CD4-positive, CD25-positive, alpha-beta regulatory T cell (primary cell): Measurements from ENCODE around the gene ANXA7. TPM values are rescaled to one million over a fixed set of nuclear protein-coding genes. Genes with fewer than 3 reads are reported as not detected.

Experiments used
- ATAC-seq, 2 donors: fragments of 150-1000 bp; cut with Tn5 transposase; one replicate each; pipeline ENCODE4 v1.10.0; 2021; ENCODE audit warnings: low read depth in 2 of 2, moderate number of reproducible peaks in 2 of 2, moderate library complexity in 1 of 2
- DNase-seq, 3 donors: peaks; one replicate each; pipeline versions ENCODE4 v3.0.0 to v3.0.0-alpha.2; 2012 to 2022; ENCODE audit warnings: mixed read lengths in 1 of 3
- H3K27ac ChIP-seq: one replicate; pipeline ENCODE4 v1.7.0; 2013; ENCODE audit warnings: mild to moderate bottlenecking, low read length; ENCODE audit not compliant: insufficient read depth, poor library complexity, severe bottlenecking
- H3K27me3 ChIP-seq: one replicate; pipeline ENCODE4 v1.7.0; 2013; ENCODE audit warnings: low read length; ENCODE audit not compliant: control insufficient read depth, insufficient read depth
- H3K36me3 ChIP-seq: one replicate; pipeline ENCODE4 v1.7.0; 2013; ENCODE audit warnings: mild to moderate bottlenecking, low read length, moderate library complexity; ENCODE audit not compliant: control insufficient read depth, insufficient read depth
- H3K4me1 ChIP-seq: 2 replicates; pipeline ENCODE4 v1.7.0; 2013; ENCODE audit warnings: mild to moderate bottlenecking, low read length; ENCODE audit not compliant: insufficient read depth, control insufficient read depth, poor library complexity, severe bottlenecking
- H3K4me3 ChIP-seq: one replicate; pipeline ENCODE4 v1.7.0; 2013; ENCODE audit warnings: low read depth, mild to moderate bottlenecking, low read length, moderate library complexity
- H3K9me3 ChIP-seq, 2 experiments: 1 replicate in 1 of 2; 2 replicates in 1 of 2; pipeline ENCODE4 v1.7.0; 2013; ENCODE audit warnings: low read length in 2 of 2, mild to moderate bottlenecking in 1 of 2, moderate library complexity in 1 of 2; ENCODE audit not compliant: control insufficient read depth in 2 of 2
- H3K27ac Mint-ChIP-seq, 3 donors: one replicate each; pipeline ENCODE4 v1.8.0; 2020 to 2022; ENCODE audit warnings: mild to moderate bottlenecking in 3 of 3, mixed read lengths in 3 of 3, moderate library complexity in 2 of 3
- H3K27me3 Mint-ChIP-seq: one replicate; pipeline ENCODE4 v1.8.0; 2022; ENCODE audit warnings: mild to moderate bottlenecking, mixed read lengths
- H3K36me3 Mint-ChIP-seq: one replicate; pipeline ENCODE4 v1.8.0; 2020; ENCODE audit warnings: mixed read lengths
- H3K4me1 Mint-ChIP-seq, 4 donors: one replicate each; pipeline ENCODE4 v1.8.0; 2020 to 2022; ENCODE audit warnings: mixed read lengths in 4 of 4, mild to moderate bottlenecking in 1 of 4
- H3K4me3 Mint-ChIP-seq, 4 donors: one replicate each; pipeline ENCODE4 v1.8.0; 2020 to 2022; ENCODE audit warnings: mild to moderate bottlenecking in 4 of 4, mixed read lengths in 4 of 4, moderate library complexity in 3 of 4
- H3K9me3 Mint-ChIP-seq, 7 donors: one replicate each; pipeline ENCODE4 v1.8.0; 2020 to 2022; ENCODE audit warnings: mixed read lengths in 7 of 7, mild to moderate bottlenecking in 3 of 7, moderate library complexity in 2 of 7
- polyA plus RNA-seq, 4 donors: library from polyadenylated mRNA; unstranded; fragments of 300-500 nt; fragmentation: Illumina TruSeq; gene quantifications; one replicate each; pipeline ENCODE4 v1.2.3, GENCODE V29; 2021
- total RNA-seq: library from RNA; stranded (reverse); gene quantifications from one replicate; pipeline ENCODE4 v1.2.3, GENCODE V29; 2022

The ANXA7 gene
- total and polyA plus RNA-seq, 5 donors from 2014 or later, result 108 to 325 (median 238) TPM

DNA sequence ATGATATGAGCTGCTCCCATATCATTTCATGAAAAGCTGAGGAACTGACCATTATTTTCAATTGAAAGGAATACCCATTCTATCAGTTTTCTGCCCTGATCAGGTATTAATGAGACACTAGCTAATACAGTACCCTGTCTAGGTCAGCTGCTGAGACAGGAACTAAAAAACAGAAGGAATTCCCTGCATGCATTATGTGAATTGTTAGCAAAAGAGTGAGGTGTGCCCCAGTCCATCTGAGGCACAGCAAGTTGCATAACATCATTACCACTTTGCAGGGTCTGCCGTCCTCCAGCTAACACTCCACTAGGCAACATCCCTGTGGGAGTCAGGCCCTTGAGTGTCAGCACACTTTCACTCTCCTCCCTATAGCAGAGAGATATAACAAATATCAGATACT lies 30.6 kb upstream of the ANXA7 start:
- H3K36me3 Mint-ChIP-seq, result peaks cover 30% of the 10 kb centered on the region

GRCh38 chr10:73439605-73440312 lies 25.9 kb upstream of the ANXA7 start:
- Mint-ChIP-seq H3K4me1 (peaks cover 12 to 23% (median 14%) of the 10 kb centered on the region in 4 donors), H3K9me3 (no peaks in the 10 kb centered on the region), H3K36me3 (peaks cover 28% of the 10 kb centered on the region), H3K27ac (peak overlapping the region in 1 of 3 donors; percentile 50), H3K27me3 (no peaks in the 10 kb centered on the region), H3K4me3 (no peak overlapping the region)
- Histone ChIP-seq H3K36me3 (peaks cover 59% of the 10 kb centered on the region), H3K4me1 (no peaks in the 10 kb centered on the region), H3K4me3 (no peak overlapping the region), H3K27ac (no peak overlapping the region), H3K27me3 (no peaks in the 10 kb centered on the region), H3K9me3 (no peaks in the 10 kb centered on the region)
- no peak for ATAC-seq
- no peak for DNase-seq

More for the DNA sequence above, 30.6 kb upstream of the ANXA7 start:
- Mint-ChIP-seq H3K27me3 (no peaks in the 10 kb centered on the region), H3K27ac (no peak overlapping the region), H3K9me3 (no peaks in the 10 kb centered on the region), H3K4me1 (peaks cover 12 to 27% (median 16%) of the 10 kb centered on the region in 4 donors), H3K4me3 (no peak overlapping the region)
- ATAC-seq (no peak), DNase-seq (no peak)
- Histone ChIP-seq H3K36me3 (peaks cover 42% of the 10 kb centered on the region), H3K4me3 (no peak overlapping the region), H3K27ac (no peak overlapping the region), H3K27me3 (no peaks in the 10 kb centered on the region), H3K4me1 (no peaks in the 10 kb centered on the region), H3K9me3 (no peaks in the 10 kb centered on the region)

DNA sequence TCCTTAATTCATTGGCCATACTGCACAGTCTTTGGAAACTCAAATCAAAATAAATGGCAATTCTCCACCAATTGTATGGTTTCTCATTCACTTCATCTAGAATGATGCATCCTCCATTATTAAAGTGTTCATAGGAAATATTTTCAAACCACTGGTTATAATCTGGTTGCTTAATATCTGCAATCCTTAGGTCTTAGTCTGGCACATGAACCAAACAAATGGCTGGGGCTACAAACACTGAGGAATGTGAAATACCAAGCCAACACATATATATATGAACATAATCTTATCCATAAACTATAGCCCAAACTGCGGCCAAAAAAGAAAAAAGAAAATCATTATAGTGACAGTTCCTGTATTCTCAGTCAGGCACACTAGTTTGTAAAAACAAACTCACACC lies 25.2 kb upstream of the ANXA7 start:
- Mint-ChIP-seq H3K4me3 (no peak overlapping the region), H3K27me3 (no peaks in the 10 kb centered on the region), H3K27ac (no peak overlapping the region), H3K36me3 (peaks cover 28% of the 10 kb centered on the region), H3K4me1 (peaks cover 10 to 23% (median 11%) of the 10 kb centered on the region in 4 donors), H3K9me3 (no peaks in the 10 kb centered on the region)
- Histone ChIP-seq H3K36me3 (peaks cover 54% of the 10 kb centered on the region), H3K4me1 (no peaks in the 10 kb centered on the region), H3K27ac (no peak overlapping the region), H3K9me3 (no peaks in the 10 kb centered on the region), H3K4me3 (no peak overlapping the region), H3K27me3 (no peaks in the 10 kb centered on the region)
- no peak for DNase-seq
- ATAC-seq, result no peak

DNA sequence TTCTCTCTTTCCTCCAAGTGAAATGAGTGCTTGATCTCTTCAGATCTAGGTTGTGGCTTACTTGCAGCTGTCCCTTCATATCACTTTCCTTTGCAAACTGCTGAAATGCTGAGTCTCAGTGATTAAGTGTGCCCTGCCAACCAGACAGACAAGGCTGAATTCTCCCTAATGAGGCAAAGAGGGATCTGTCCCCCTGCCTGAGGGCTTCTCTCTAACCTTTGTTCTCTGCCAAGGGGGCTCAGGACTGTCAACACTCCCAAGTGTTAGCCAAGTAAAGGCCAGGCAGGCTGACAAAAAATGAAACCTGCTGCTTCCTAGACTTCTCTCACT lies 19.6 kb upstream of the ANXA7 start, which contains the start of gene MSS51:
Gene MSS51, minus strand, starts transcription at position 24 of the 330 bp plus-strand sequence. CDS start 5,277 bp downstream, outside the sequence.
- peaks cover 20% of the 10 kb centered on the region for H3K36me3 ChIP-seq
- DNase-seq (peak in 1 of 3 donors; percentile 11), ATAC-seq (peak in 1 of 2 donors; percentile 12)
- Mint-ChIP-seq H3K36me3 (peaks cover 15% of the 10 kb centered on the region), H3K27ac (peak within 1 kb of the TSS; percentile 27 to 71 (median 31)), H3K27me3 (no peaks in the 10 kb centered on the region), H3K4me1 (peaks cover 0 to 25% (median 10%) of the 10 kb centered on the region in 4 donors), H3K9me3 (peaks cover 0 to 1% (median 0%) of the 10 kb centered on the region in 7 donors), H3K4me3 (no peak within 1 kb of the TSS)
- no peak within 1 kb of the TSS for H3K4me3 ChIP-seq
- peaks cover 8% of the 10 kb centered on the region for H3K4me1 ChIP-seq
- peak within 1 kb of the TSS; percentile 19 for H3K27ac ChIP-seq
- H3K9me3 ChIP-seq, result no peaks in the 10 kb centered on the region
- H3K27me3 ChIP-seq, result no peaks in the 10 kb centered on the region

DNA sequence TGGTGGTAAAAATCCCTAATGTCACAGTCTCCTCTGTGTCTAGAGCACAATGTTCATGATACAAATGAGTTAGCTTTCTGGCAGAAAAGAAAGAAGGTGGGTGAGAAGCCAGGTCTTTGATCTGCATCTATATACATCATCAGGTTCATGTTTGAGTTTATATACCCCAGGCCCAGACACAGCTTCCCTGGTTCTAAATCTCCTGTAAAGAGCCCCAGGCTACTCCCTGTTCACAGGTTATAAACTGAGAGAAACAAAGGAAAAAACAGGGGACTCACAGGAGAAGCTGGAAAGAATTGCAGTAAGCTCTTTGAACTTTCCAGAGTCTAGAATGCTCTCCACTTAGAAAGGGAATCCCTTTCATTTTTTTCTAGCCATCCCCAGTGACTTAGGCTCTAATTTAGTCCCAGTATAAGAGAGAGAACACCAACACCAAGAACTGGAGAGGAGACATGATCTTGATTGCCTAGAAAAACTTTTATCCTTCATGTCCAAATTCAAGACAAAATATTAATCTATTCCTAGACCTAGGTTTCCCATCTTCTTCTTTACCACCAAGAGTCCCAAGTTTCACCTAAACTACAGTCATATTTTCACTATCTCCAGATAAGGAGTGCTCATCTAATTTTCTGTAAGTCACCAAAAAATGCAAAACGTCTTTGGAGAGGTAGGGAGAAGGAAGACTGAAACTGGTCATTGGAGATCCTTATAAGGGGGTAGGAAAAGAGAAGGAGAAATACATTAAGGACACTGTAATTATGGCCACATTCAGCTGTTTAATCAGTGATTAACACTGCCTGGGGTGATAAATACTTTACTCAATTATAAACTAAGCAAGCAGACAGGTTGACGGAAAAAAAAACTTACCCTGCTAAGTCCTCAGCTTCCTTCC lies 19.0 kb upstream of the ANXA7 start:
- Histone ChIP-seq H3K4me3 (no peak overlapping the region), H3K9me3 (no peaks in the 10 kb centered on the region), H3K36me3 (peaks cover 18% of the 10 kb centered on the region), H3K4me1 (peaks cover 8% of the 10 kb centered on the region), H3K27ac (peak overlapping the region; percentile 2), H3K27me3 (no peaks in the 10 kb centered on the region)
- Mint-ChIP-seq H3K36me3 (peaks cover 18% of the 10 kb centered on the region), H3K9me3 (peaks cover 0 to 1% (median 0%) of the 10 kb centered on the region in 7 donors), H3K4me3 (no peak overlapping the region), H3K4me1 (peaks cover 0 to 25% (median 10%) of the 10 kb centered on the region in 4 donors), H3K27me3 (no peaks in the 10 kb centered on the region), H3K27ac (peak overlapping the region in 2 of 3 donors; percentile 31 to 71)
- ATAC-seq, result no peak
- DNase-seq, result no peak

GRCh38 chr10:73426318-73426717 lies 12.5 kb upstream of the ANXA7 start:
- Histone ChIP-seq H3K4me1 (no peaks in the 10 kb centered on the region), H3K36me3 (peaks cover 53% of the 10 kb centered on the region), H3K9me3 (no peaks in the 10 kb centered on the region), H3K4me3 (no peak overlapping the region), H3K27ac (no peak overlapping the region), H3K27me3 (no peaks in the 10 kb centered on the region)
- H3K9me3 Mint-ChIP-seq, result peaks cover 0 to 1% (median 0%) of the 10 kb centered on the region in 7 donors
- DNase-seq (no peak), ATAC-seq (no peak)
- H3K4me3 Mint-ChIP-seq, result no peak overlapping the region
- H3K36me3 Mint-ChIP-seq, result peaks cover 46% of the 10 kb centered on the region
- H3K27me3 Mint-ChIP-seq, result no peaks in the 10 kb centered on the region
- H3K4me1 Mint-ChIP-seq, result peaks cover 0 to 19% (median 0%) of the 10 kb centered on the region in 4 donors
- H3K27ac Mint-ChIP-seq, result no peak overlapping the region

DNA sequence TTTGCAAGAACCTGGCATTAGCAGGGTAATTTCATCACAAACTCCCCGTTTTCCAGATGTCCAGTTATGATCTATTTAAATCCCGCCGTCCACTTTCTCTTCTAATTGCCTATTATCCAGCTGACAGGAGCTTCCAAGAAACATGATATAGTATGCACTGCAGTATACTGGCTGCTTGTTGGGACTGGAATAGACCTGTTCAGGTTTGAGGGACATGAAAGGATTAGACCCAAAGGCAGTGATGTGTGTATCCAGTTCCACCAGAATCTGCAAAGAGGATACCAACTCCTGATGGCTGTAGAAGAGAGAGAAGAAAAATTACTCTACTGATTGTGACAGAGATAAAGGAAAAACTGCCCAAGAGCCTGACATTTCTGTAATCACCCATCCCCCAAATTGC lies 10.6 kb upstream of the ANXA7 start:
- no peaks in the 10 kb centered on the region for H3K27me3 ChIP-seq
- Mint-ChIP-seq H3K27ac (no peak overlapping the region), H3K9me3 (no peaks in the 10 kb centered on the region), H3K36me3 (peaks cover 46% of the 10 kb centered on the region), H3K4me1 (peaks cover 0 to 13% (median 2%) of the 10 kb centered on the region in 4 donors), H3K4me3 (no peak overlapping the region), H3K27me3 (no peaks in the 10 kb centered on the region)
- no peaks in the 10 kb centered on the region for H3K4me1 ChIP-seq
- H3K27ac ChIP-seq, result no peak overlapping the region
- DNase-seq (no peak), ATAC-seq (no peak)
- H3K4me3 ChIP-seq, result no peak overlapping the region
- H3K9me3 ChIP-seq, result no peaks in the 10 kb centered on the region
- peaks cover 53% of the 10 kb centered on the region for H3K36me3 ChIP-seq
